SJCRH30 (cell line): Measurements from ENCODE around the gene AFF1. TPM values are rescaled to one million over a fixed set of nuclear protein-coding genes. Genes with fewer than 3 reads are reported as not detected.
"Not testable (repeated sequence)": the region's sequence is repeated elsewhere in the genome, so short reads cannot be mapped to it uniquely, and the experiment has no call there.

Experiments
- DNase-seq, 2 experiments: peaks; one replicate each; pipeline ENCODE4 v3.0.0-alpha.2; 2015 to 2020
- H3K27ac ChIP-seq: fragments of 250-450 bp; sonication (Bioruptor Pico); 2 replicates; pipeline ENCODE4 v1.5.1; 2020; ENCODE audit warnings: mild to moderate bottlenecking, moderate library complexity
- H3K27me3 ChIP-seq: fragments of 250-450 bp; sonication (Bioruptor Pico); 2 replicates; pipeline ENCODE4 v1.5.1; 2020; ENCODE audit warnings: mild to moderate bottlenecking, moderate library complexity
- H3K36me3 ChIP-seq: fragments of 250-450 bp; sonication (Bioruptor Pico); 2 replicates; pipeline ENCODE4 v1.5.1; 2020; ENCODE audit warnings: mild to moderate bottlenecking, moderate library complexity
- H3K4me1 ChIP-seq: fragments of 250-450 bp; sonication (Bioruptor Pico); 2 replicates; pipeline ENCODE4 v1.5.1; 2020; ENCODE audit warnings: mild to moderate bottlenecking, moderate library complexity
- H3K4me3 ChIP-seq: fragments of 250-450 bp; sonication (Bioruptor Pico); 2 replicates; pipeline ENCODE4 v1.5.1; 2020; ENCODE audit warnings: mild to moderate bottlenecking, moderate library complexity
- H3K9me3 ChIP-seq: fragments of 250-450 bp; sonication (Bioruptor Pico); replicated peaks from 2 replicates; pipeline ENCODE4 v1.5.1; 2020; ENCODE audit warnings: mild to moderate bottlenecking, moderate library complexity
- total RNA-seq: library from RNA; depleted of rRNA; stranded (reverse); fragments of >200 nt; shearing (Covaris generic); gene quantifications from 2 replicates; pipeline ENCODE4 v1.2.3, GENCODE V29; 2014

Gene AFF1
- total RNA-seq, 1 experiment from 2014 or later, result 16.1 TPM

GRCh38 chr4:86975927-86976326 is 41.1 kb downstream of the AFF1 start:
- DNase-seq, result no peak
- no peak overlapping the region for H3K4me3 ChIP-seq
- H3K9me3 ChIP-seq, result no peaks in the 10 kb centered on the region
- no peaks in the 10 kb centered on the region for H3K36me3 ChIP-seq
- no peaks in the 10 kb centered on the region for H3K27me3 ChIP-seq
- no peaks in the 10 kb centered on the region for H3K4me1 ChIP-seq
- no peak overlapping the region for H3K27ac ChIP-seq

GRCh38 chr4:86976801-86977485 is 42.1 kb downstream of the AFF1 start:
- Histone ChIP-seq H3K4me3 (no peak overlapping the region), H3K27ac (no peak overlapping the region), H3K27me3 (no peaks in the 10 kb centered on the region), H3K36me3 (no peaks in the 10 kb centered on the region), H3K4me1 (no peaks in the 10 kb centered on the region), H3K9me3 (no peaks in the 10 kb centered on the region)
- no peak for DNase-seq

DNA sequence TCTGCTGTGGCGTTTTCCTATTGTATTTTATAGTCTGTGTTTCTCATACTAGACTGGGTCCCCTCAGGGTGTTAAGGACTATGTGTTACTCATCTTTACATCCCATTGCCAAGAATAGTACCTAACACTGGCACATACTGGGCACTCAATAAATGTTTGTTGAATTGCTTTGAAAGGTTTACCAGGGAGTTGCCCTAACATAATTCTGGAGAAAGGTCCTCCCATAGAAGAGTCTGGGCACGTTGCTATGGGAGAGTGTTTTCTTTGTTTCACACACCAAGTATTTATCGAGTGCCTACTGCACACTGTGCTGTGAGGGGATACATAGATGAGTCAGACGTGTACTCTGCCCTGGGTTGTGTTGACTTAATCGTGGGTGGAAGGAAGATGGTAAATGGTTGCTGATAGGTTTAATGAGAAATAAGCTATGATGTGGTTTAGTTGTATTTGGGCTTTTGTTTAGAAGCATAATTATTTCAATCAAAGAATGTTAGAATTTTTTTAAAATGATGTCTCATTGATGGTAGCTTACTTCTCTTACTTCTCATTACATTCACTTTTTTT is 42.9 kb downstream of the AFF1 start:
- Histone ChIP-seq H3K36me3 (no peaks in the 10 kb centered on the region), H3K4me1 (no peaks in the 10 kb centered on the region), H3K27me3 (no peaks in the 10 kb centered on the region), H3K4me3 (no peak overlapping the region), H3K27ac (no peak overlapping the region), H3K9me3 (no peaks in the 10 kb centered on the region)
- no peak for DNase-seq

GRCh38 chr4:86978709-86979108 is 43.9 kb downstream of the AFF1 start:
- no peak overlapping the region for H3K27ac ChIP-seq

DNA sequence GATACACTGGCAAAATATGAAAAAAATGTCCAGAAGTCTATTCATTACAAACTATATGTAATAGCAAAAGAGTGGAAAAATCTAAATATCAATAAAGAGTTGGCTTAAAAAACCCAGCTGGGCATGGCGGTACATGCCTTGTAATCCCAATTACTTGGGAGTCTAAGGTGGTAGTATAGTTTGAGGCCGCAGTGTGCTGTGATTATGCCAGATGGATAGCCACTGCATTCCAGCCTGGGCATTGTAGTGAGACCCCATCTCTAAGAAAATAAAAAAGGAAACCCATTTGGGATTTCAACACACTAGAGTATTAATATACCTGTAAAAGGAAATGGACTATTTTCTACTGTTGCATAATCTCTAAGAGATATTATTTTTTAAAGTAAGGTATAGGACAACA is 45.4 kb downstream of the AFF1 start:
- Histone ChIP-seq H3K4me1 (no peaks in the 10 kb centered on the region), H3K36me3 (no peaks in the 10 kb centered on the region), H3K9me3 (no peaks in the 10 kb centered on the region), H3K4me3 (no peak overlapping the region), H3K27me3 (no peaks in the 10 kb centered on the region), H3K27ac (no peak overlapping the region)
- no peak for DNase-seq

More at GRCh38 chr4:86978709-86979108, 43.9 kb downstream of the AFF1 start:
- Histone ChIP-seq H3K9me3 (no peaks in the 10 kb centered on the region), H3K4me3 (no peak overlapping the region), H3K4me1 (no peaks in the 10 kb centered on the region), H3K36me3 (no peaks in the 10 kb centered on the region), H3K27me3 (no peaks in the 10 kb centered on the region)
- no peak for DNase-seq

GRCh38 chr4:86981789-86982188 is 47.0 kb downstream of the AFF1 start:
- H3K9me3 ChIP-seq, result no peaks in the 10 kb centered on the region
- no peak for DNase-seq
- H3K27ac ChIP-seq, result no peak overlapping the region
- no peaks in the 10 kb centered on the region for H3K27me3 ChIP-seq
- no peak overlapping the region for H3K4me3 ChIP-seq
- no peaks in the 10 kb centered on the region for H3K4me1 ChIP-seq
- H3K36me3 ChIP-seq, result no peaks in the 10 kb centered on the region

GRCh38 chr4:86985852-86986251 is 51.0 kb downstream of the AFF1 start:
- DNase-seq, H3K4me1 ChIP-seq, H3K27me3 ChIP-seq, H3K36me3 ChIP-seq, H3K9me3 ChIP-seq, H3K4me3 ChIP-seq, H3K27ac ChIP-seq: not testable (repeated sequence)

- DNase-seq, H3K4me3 ChIP-seq, H3K9me3 ChIP-seq, H3K36me3 ChIP-seq, H3K4me1 ChIP-seq, H3K27me3 ChIP-seq, H3K27ac ChIP-seq: not testable (repeated sequence)
These were observed 54.8 kb downstream of the AFF1 start for GRCh38 chr4:86989658-86990057.

DNA sequence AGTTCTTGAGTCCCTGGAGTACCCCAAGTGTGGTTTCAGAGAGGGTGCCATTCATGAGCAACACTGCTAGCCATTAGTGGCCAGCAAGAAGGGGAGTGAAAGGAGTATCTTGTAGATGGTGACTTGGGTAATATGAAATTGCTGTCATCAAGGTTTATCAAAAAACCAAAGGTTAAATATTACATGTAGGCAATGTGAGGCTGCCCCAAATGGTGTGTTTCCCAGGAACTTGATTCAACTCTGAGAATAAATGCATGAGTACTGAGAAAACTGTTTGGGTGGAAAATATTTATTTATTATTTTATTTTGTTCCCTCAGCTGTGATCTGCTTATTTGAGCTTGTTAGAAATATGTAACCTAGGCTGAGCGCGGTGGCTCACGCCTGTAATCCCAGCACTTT is 55.7 kb downstream of the AFF1 start:
- Histone ChIP-seq H3K9me3 (peaks cover 8% of the 10 kb centered on the region; the same call in 1 of the 2 replicates), H3K27me3 (no peaks in the 10 kb centered on the region), H3K4me3 (no peak overlapping the region), H3K27ac (no peak overlapping the region), H3K36me3 (no peaks in the 10 kb centered on the region), H3K4me1 (no peaks in the 10 kb centered on the region)
- no peak for DNase-seq

- Histone ChIP-seq H3K4me3 (no peak overlapping the region), H3K27me3 (no peaks in the 10 kb centered on the region), H3K27ac (no peak overlapping the region), H3K36me3 (no peaks in the 10 kb centered on the region), H3K9me3 (peaks cover 8% of the 10 kb centered on the region; the same call in 1 of the 2 replicates), H3K4me1 (no peaks in the 10 kb centered on the region)
- no peak for DNase-seq
These were observed 57.2 kb downstream of the AFF1 start for GRCh38 chr4:86991994-86992393.

GRCh38 chr4:86993909-86994681 is 59.3 kb downstream of the AFF1 start:
- H3K9me3 ChIP-seq, result 0 out of 2 replicates have a peak, but pooled peaks cover 5% of the 10 kb centered on the region

DNA sequence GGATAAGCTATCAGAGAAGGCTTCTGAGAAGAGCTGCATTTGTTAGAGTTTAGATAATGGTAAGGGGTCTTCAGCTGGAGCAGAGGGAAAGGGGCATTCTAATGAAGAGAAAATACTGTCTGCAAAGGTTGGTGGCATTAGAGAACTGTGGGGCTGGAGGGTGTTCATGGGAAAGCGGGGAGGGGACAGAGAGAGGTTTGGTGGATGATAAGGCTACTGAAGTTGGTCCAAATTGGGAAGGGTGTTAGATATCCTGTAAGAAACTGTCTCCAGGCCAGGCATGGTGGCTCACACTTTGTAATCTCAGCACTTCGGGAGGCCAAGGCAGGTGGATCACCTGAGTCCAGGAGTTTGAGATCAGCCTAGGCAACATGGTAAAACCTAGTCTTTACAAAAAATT is 59.9 kb downstream of the AFF1 start:
- Histone ChIP-seq H3K9me3 (0 out of 2 replicates have a peak, but pooled peaks cover under 1% of the 10 kb centered on the region), H3K36me3 (no peaks in the 10 kb centered on the region), H3K4me1 (no peaks in the 10 kb centered on the region), H3K27me3 (no peaks in the 10 kb centered on the region), H3K4me3 (no peak overlapping the region), H3K27ac (no peak overlapping the region)
- DNase-seq, result no peak

More at GRCh38 chr4:86993909-86994681, 59.3 kb downstream of the AFF1 start:
- H3K4me1 ChIP-seq, result no peaks in the 10 kb centered on the region
- H3K27ac ChIP-seq, result no peak overlapping the region
- DNase-seq, result no peak
- no peaks in the 10 kb centered on the region for H3K27me3 ChIP-seq
- no peak overlapping the region for H3K4me3 ChIP-seq
- H3K36me3 ChIP-seq, result no peaks in the 10 kb centered on the region

GRCh38 chr4:86996510-86996909 is 61.7 kb downstream of the AFF1 start:
- not testable (repeated sequence) for H3K4me1 ChIP-seq, H3K36me3 ChIP-seq, H3K4me3 ChIP-seq, DNase-seq, H3K27me3 ChIP-seq, H3K9me3 ChIP-seq, H3K27ac ChIP-seq

GRCh38 chr4:86999136-86999643 is 64.4 kb downstream of the AFF1 start:
- no peak overlapping the region for H3K27ac ChIP-seq

GRCh38 chr4:87002682-87003043 is 67.9 kb downstream of the AFF1 start:
- Histone ChIP-seq H3K27ac (no peak overlapping the region), H3K36me3 (no peaks in the 10 kb centered on the region), H3K27me3 (no peaks in the 10 kb centered on the region), H3K9me3 (no peaks in the 10 kb centered on the region), H3K4me3 (no peak overlapping the region), H3K4me1 (0 out of 2 replicates have a peak, but pooled peaks cover 3% of the 10 kb centered on the region)
- DNase-seq, result no peak

More at GRCh38 chr4:86999136-86999643, 64.4 kb downstream of the AFF1 start:
- no peaks in the 10 kb centered on the region for H3K9me3 ChIP-seq
- no peaks in the 10 kb centered on the region for H3K4me1 ChIP-seq
- DNase-seq, result no peak
- H3K36me3 ChIP-seq, result no peaks in the 10 kb centered on the region
- H3K27me3 ChIP-seq, result no peaks in the 10 kb centered on the region
- no peak overlapping the region for H3K4me3 ChIP-seq
